ENCODE results near the gene ATG14. TPM values are rescaled to one million over a fixed set of nuclear protein-coding genes. Genes with fewer than 3 reads are reported as not detected.

Gene ATG14
- total and polyA plus RNA-seq, 2 of the 8 experiments (the other 6 are each of a cell fraction or from before 2014, with no cell fraction given), result 4.9 to 10.8 TPM

DNA sequence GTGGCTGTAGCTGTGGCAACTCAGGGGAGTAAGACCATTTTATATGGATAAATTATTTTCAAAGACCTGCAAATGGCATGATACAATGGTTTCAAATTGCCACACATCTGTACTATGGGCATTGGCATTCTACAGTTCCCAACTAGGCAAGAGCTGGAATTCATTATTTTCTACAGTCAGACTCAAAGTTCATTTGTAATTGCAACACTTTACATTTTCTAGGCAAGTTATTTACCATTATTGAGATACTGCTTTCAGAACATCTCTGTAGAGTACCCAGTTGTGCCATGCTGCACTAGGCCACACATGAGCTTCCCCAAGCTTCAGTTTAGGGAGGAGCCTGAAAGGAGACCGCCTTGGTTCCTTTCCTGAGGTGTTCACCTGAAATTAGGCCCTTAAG, 8.0 kb upstream of the ATG14 start:
- H2BK12ac ChIP-seq (ENCODE audit: low read depth, low read length), result no peak overlapping the region
- H4K5ac ChIP-seq (ENCODE audit: insufficient read length, low read depth, low read length), result no peak overlapping the region
- no peak for TF ChIP-seq GABPA (IDR thresholded peaks at IDR 0.05; ENCODE audit: borderline replicate concordance, insufficient read depth, low read length)
- TF ChIP-seq NRF1 (IDR thresholded peaks at IDR 0.05; ENCODE audit: low read depth, low read length), result no peak
- no peak for TF ChIP-seq CREB1 (IDR thresholded peaks at IDR 0.05)
- no peak for TF ChIP-seq CBX5 (IDR thresholded peaks at IDR 0.05; ENCODE audit: low read depth, low read length)
- TF ChIP-seq EP300 (IDR thresholded peaks at IDR 0.05; ENCODE audit: borderline replicate concordance in 1 of 2, low read depth in 2 of 2, low read length in 2 of 2), result no peak
- TF ChIP-seq SAP30 (IDR thresholded peaks at IDR 0.05; ENCODE audit: insufficient read depth, insufficient replicate concordance, low read length), result no peak
- no peak for TF ChIP-seq MAFK (IDR thresholded peaks at IDR 0.05; ENCODE audit: low read depth, low read length)
- no peak for TF ChIP-seq EGR1 (IDR thresholded peaks at IDR 0.05; ENCODE audit: borderline replicate concordance, low read depth, low read length)
- no peak for TF ChIP-seq TAF7 (optimal IDR thresholded peaks at IDR 0.05; ENCODE audit: borderline replicate concordance, low read depth, low read length)
- no peaks in the 10 kb centered on the region for H3K79me2 ChIP-seq (ENCODE audit: control insufficient read depth in 1 of 2, insufficient read depth in 2 of 2, low read length in 2 of 2)
- H3K9me3 ChIP-seq (ENCODE audit: insufficient read depth in 2 of 2, low read depth in 1 of 2, low read length in 1 of 2), result no peaks in the 10 kb centered on the region
- H2BK5ac ChIP-seq (ENCODE audit: low read depth, low read length), result no peak overlapping the region
- no peak overlapping the region for H3K14ac ChIP-seq (ENCODE audit: insufficient read length)
- no peaks in the 10 kb centered on the region; a peak in 1 of 7 replicates for H3K4me1 ChIP-seq (replicated peaks in 1 of 4; ENCODE audit: control insufficient read depth in 3 of 4, insufficient read depth in 4 of 4, low read length in 3 of 4)
- H3K27ac ChIP-seq (ENCODE audit: low read depth, low read length), result no peak overlapping the region
- no peak overlapping the region for H2BK15ac ChIP-seq (ENCODE audit: low read length)
- no peak overlapping the region for H3K4me3 ChIP-seq (ENCODE audit: extremely low read depth in 1 of 4, insufficient read depth in 2 of 4, low read depth in 3 of 4, low read length in 4 of 4)
- H3K18ac ChIP-seq (ENCODE audit: extremely low read depth, low read length), result no peak overlapping the region
- POLR2A ChIA-PET (ENCODE audit: partially characterized antibody), result interaction anchor here (0.7 to 1.3 kb wide), 2 partner anchors 9 to 12 kb away, joined by 3 to 6 read pairs; partner anchors contain the start of gene ATG14
- H4K91ac ChIP-seq (replicated peaks; ENCODE audit: insufficient read length, low read length), result no peak overlapping the region
- no peak overlapping the region for H3K4ac ChIP-seq (replicated peaks; ENCODE audit: insufficient read length, low read depth, low read length)
- CTCF ChIA-PET (ENCODE audit: partially characterized antibody), result interaction anchor here (0.6 to 5.9 kb wide), 8 partner anchors 9 to 961 kb away, joined by 3 to 49 read pairs (median 4); partner anchors contain the start of gene TBPL2
- H3K36me3 ChIP-seq (ENCODE audit: control insufficient read depth in 2 of 4, insufficient read depth in 4 of 4, low read length in 3 of 4), result no peaks in the 10 kb centered on the region
- FAIRE-seq (no peak), DNase-seq (ENCODE audit: low read depth in 1 of 2, low spot score in 2 of 2) (no peak)
- WGBS, 2 experiments (ENCODE audit: extremely low coverage in 1 of 2, insufficient coverage in 1 of 2, insufficient read length in 1 of 2, insufficient replicate concordance in 2 of 2, low coverage in 1 of 2, low lambda C conversion rate in 2 of 2, missing lambda C conversion rate in 1 of 2), result 82% methylated on average over 1 of the region's 1 CpG; no CpG with 5 or more reads in 1 of the 2 experiments
- H3K4me2 ChIP-seq (ENCODE audit: insufficient read depth in 1 of 2, low read depth in 2 of 2, low read length in 2 of 2), result no peak overlapping the region
- H3K56ac ChIP-seq (replicated peaks; ENCODE audit: insufficient read length, low read depth, low read length), result no peak overlapping the region
- no peak overlapping the region for H4K8ac ChIP-seq (ENCODE audit: extremely low read depth, insufficient read depth, low read length)
- H2BK20ac ChIP-seq (ENCODE audit: low read length), result no peak overlapping the region
- no peak overlapping the region for H3K23ac ChIP-seq (ENCODE audit: insufficient read length)
- H3K23me2 ChIP-seq (ENCODE audit: low read depth, low read length), result no peaks in the 10 kb centered on the region
- H4K20me1 ChIP-seq (replicated peaks in 1 of 2; ENCODE audit: control insufficient read depth in 1 of 2, insufficient read depth in 2 of 2, low read length in 2 of 2), result no peaks in the 10 kb centered on the region
- no peak overlapping the region for H2AK5ac ChIP-seq (ENCODE audit: low read depth, low read length)
- H3K79me1 ChIP-seq (ENCODE audit: low read depth, low read length), result no peaks in the 10 kb centered on the region
- H3K27me3 ChIP-seq (replicated peaks in 1 of 4; ENCODE audit: control insufficient read depth in 3 of 4, extremely low read depth in 1 of 4, insufficient read depth in 3 of 4, low read length in 3 of 4), result no peaks in the 10 kb centered on the region
- no peak overlapping the region for H3K9ac ChIP-seq (replicated peaks in 1 of 4; ENCODE audit: extremely low read depth in 1 of 4, low read depth in 3 of 4, low read length in 3 of 4)
- no peak overlapping the region for H2AFZ ChIP-seq (ENCODE audit: low read length)
- no peak overlapping the region for H2BK120ac ChIP-seq (replicated peaks; ENCODE audit: low read depth, low read length)

All from H1 (cell line).